ENCODE results near the gene MRGPRG.

Gene MRGPRG

GRCh38 chr11:3225159-3225758 is 6.6 kb upstream of the MRGPRG start:
- DNase-seq, result no peak

- no peak for DNase-seq
Observed at GRCh38 chr11:3224401-3225057, 5.9 kb upstream of the MRGPRG start.

- no peak for DNase-seq
Observed at GRCh38 chr11:3223932-3224381, 5.3 kb upstream of the MRGPRG start.

GRCh38 chr11:3222941-3223915 is 4.6 kb upstream of the MRGPRG start:
- no peak for DNase-seq

DNA sequence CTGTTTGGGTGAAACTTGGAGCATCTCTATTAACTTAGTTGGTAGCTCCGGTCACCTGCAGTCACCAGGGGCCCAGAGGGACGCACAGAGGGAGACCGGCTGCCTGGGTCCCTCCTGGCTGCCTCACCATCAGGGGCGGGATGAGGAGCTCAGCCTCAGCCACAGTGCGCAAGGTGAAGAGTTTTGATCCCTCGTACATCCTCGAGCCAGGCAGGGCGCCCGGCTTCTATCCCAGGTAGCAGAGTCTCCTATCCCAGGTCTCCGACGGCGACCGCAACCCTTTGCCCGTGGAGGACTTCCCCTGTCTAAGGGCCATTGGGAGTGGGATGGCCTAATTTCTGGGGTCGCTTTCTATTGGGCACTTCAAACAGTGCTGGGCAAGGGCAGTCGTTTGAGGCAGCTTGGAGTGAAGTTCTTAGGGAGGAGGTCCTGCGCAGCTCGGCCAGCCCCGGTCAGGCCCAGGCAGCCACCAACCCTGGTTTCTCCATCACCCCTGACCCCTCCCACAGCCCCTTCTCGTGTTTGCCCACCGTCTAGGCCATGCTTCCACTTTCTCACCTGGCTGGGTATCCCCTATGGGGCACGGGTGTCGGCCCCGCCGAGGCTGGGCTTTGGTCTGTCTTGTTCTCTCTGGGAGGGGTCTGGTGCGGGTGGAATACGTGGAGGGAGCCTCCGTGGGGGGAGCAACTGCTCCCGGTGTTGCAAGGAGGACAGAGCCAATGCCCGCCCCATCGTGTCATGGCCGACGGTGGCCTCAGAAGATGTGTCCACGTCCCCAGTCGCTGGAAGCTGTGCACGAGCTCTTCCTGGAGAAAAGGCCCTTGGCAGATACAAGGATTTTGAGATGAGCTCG is 3.6 kb upstream of the MRGPRG start:
- DNase-seq, result no peak

DNA sequence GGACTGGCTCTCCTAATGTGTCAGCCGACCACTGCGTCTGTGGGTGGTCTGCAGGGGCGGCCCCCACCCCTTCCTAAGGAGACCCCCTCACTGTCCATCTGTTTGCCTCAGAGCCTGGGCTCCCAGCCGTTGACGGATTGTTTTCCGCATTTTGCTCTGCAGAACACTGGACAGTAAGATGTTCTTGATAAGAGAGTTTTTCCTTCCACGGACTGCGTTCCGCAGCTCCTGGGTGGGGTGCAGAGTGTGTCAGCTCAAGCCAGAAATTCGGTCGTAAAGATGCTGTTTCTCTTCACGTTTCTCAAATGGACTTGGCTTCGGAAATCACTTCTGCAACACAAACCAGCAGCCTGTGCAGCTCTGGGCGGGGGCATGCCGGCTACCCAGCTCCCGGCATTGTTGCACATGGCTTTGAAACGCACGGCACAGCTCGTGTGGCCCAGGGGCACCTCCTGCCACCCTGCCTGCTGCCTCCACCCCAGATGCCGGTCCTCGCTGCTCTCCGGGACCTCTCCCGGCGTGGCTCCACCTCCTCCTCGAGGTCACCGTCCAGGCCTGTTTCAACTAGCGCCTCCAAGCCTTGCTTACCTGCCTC is 2.9 kb upstream of the MRGPRG start:
- no peak for DNase-seq

GRCh38 chr11:3220521-3221407 is 2.2 kb upstream of the MRGPRG start:
- no peak for DNase-seq

DNA sequence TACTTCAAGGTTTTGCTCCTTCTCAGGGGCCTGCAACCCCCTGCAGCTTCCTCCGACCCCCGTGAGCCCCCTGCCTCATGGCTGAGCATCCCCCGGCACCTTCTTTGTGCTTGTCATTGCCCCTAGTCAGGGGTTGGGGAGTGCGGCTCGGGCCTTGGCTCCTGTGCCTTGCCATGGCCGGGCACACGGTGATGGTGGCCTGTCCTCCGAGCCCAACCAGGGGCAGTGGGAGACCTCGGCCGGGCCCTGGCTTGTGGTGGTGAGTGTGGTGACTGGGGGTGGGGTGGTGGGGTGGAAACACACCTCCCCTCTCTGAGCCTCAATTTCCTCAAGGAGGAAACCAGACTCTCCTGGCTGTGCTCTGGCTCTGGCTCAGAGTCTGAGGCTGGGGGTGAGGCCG is 1.5 kb upstream of the MRGPRG start:
- no peak for DNase-seq

GRCh38 chr11:3219281-3219892 is 774 bp upstream of the MRGPRG start:
- no peak for DNase-seq

GRCh38 chr11:3217818-3218482 is 663 bp downstream of the MRGPRG start:
- no peak for DNase-seq

GRCh38 chr11:3216027-3216525 is 2.5 kb downstream of the MRGPRG start:
- DNase-seq, result no peak

GRCh38 chr11:3215346-3216026 is 3.1 kb downstream of the MRGPRG start:
- DNase-seq, result no peak

GRCh38 chr11:3214420-3214699 is 4.3 kb downstream of the MRGPRG start:
- no peak for DNase-seq

DNA sequence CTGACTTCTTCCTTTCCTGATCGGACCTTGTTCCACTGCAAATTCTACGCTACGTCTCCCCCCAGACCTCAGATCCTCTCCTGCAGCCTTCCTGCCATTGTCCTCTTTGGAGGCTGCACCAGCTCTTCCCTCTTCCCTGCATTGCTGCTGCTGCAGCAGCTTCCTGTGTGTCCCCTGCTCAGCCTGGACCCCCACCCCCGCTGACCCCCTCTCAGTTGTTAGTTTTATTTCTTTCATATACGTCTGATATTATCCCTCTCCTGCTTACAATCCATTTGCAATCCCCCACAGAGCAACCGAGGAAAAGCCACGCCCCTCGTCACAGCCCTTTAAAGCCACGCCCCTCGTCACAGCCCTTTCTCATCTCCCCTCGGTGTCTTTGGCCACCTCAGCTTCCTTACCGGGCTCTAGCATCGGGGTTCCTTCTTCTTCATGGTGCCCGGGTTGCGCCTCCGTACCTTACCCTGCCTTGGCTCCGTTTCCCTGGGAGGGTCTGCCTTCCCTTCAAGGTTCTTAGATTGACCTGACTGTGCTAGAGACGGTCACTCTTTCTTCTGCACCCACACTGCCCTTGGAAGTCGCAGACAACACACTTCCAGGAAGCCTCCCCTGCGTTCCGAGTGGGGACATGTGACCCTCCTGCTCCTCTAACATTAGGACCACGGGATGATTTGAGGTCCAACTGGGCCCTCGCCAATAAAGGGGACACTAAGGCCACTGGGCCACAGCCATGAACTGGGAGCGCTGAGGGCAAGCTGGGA is 4.8 kb downstream of the MRGPRG start:
- DNase-seq, result no peak

- DNase-seq, result no peak
Observed at GRCh38 chr11:3208272-3208671, 10.3 kb downstream of the MRGPRG start.

DNA sequence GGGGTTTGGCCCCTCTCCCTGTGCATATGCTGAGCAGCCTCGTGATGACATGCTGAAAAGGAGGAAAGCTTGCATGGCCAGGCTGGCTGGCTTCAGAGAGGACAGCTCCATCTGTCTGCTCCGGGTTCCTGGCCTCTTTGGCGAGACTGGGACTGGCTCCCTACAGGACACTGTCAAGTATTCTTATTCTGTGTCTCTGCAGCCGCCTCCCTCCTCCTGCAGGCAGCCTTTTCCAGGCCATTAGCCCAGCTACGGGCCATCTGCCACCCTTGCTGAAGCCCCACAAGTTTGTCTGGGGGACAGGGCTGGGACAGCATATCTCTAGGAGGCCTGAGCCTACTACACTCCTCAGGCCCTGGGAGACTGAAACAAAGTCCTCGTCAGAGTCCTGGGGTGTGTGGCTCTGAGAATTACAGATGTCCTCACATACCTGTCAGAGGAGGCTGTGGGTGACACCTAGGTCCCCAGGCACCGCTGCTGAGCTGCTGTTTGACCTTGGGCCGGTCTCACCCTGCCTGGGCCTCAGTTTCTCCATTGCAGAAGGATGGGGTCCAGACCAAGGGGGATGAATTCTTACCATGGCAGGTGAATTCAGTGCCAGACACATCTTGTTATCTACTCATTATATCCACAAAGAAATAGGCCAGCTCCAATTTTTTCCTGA is 11.0 kb downstream of the MRGPRG start:
- DNase-seq, result no peak

DNA sequence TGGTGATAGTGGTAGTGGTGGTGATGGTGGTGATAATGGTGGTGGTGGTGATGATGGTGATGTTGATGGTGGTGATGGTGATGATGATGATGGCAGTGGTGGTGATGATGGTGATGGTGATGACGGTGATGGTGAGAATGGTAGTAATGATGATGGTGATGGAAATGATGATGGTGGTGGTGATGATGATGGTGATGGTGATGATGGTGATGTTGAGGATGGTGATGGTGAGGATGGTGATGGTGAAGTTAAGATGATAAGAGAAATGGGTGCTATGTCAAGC is 11.8 kb downstream of the MRGPRG start:
- DNase-seq, result no peak

GRCh38 chr11:3206156-3206921 is 12.3 kb downstream of the MRGPRG start:
- no peak for DNase-seq
